K562 (cell line): ENCODE data around the gene FCSK. TPM values are rescaled to one million over a fixed set of nuclear protein-coding genes. Genes with fewer than 3 reads are reported as not detected.

Experiments
- ARHGAP35 ChIP-seq: fragments of 450-650 bp; IDR thresholded peaks from 2 replicates; pipeline ENCODE4 v1.6.1; 2018; ENCODE audit not compliant: partially characterized antibody
- DACH1 ChIP-seq: fragments of 450-650 bp; IDR thresholded peaks from 2 replicates; pipeline ENCODE4 v1.6.1; 2018; ENCODE audit not compliant: partially characterized antibody
- DMBX1 ChIP-seq: fragments of 250-450 bp; sonication (Bioruptor Pico); IDR thresholded peaks from 2 replicates; pipeline ENCODE4 v1.8.0; 2022; ENCODE audit warnings: inconsistent platforms, mild to moderate bottlenecking, moderate library complexity, borderline replicate concordance
- GTF2F1 ChIP-seq: IDR thresholded peaks from 2 replicates; pipeline ENCODE4 v1.6.1; 2011; ENCODE audit warnings: low read depth, low read length, improper control_type of control experiment
- HNRNPL ChIP-seq: fragments of 200-400 bp; formaldehyde crosslinking; IDR thresholded peaks from 2 replicates; pipeline ENCODE4 v1.6.1; 2017; ENCODE audit warnings: low read depth, mild to moderate bottlenecking, low read length
- MEF2A ChIP-seq: IDR thresholded peaks from 2 replicates; pipeline ENCODE4 v1.6.1; 2011; ENCODE audit warnings: low read depth, mild to moderate bottlenecking, low read length, moderate library complexity; ENCODE audit not compliant: control insufficient read depth
- MTA1 ChIP-seq: fragments of 450-650 bp; IDR thresholded peaks from 2 replicates; pipeline ENCODE4 v1.6.1; 2017; ENCODE audit warnings: borderline replicate concordance
- PHF8 ChIP-seq: fragments of 200-600 bp; sonication (generic); IDR thresholded peaks from 2 replicates; pipeline ENCODE4 v1.6.1; 2012; ENCODE audit warnings: mixed run types, mild to moderate bottlenecking, inconsistent platforms, low read length, moderate library complexity, borderline replicate concordance
- POLR2H ChIP-seq: IDR thresholded peaks from 2 replicates; pipeline ENCODE4 v1.6.1; 2016; ENCODE audit warnings: missing genetic modification characterization, low read depth, mild to moderate bottlenecking, control low read depth, missing compliant biosample characterization, moderate library complexity
- SNRNP70 ChIP-seq: fragments of 200-400 bp; formaldehyde crosslinking; optimal IDR thresholded peaks from 2 replicates; pipeline ENCODE3; 2017; ENCODE audit warnings: low read depth, low read length
- TCFL5 ChIP-seq: fragments of 250-450 bp; sonication (Bioruptor Pico); conservative IDR thresholded peaks from 2 replicates; pipeline ENCODE4 v1.6.1; 2021; ENCODE audit warnings: mild to moderate bottlenecking, moderate library complexity, matching md5 sums
- TGIF2 ChIP-seq: sonication (generic); formaldehyde crosslinking; IDR thresholded peaks from 2 replicates; pipeline ENCODE4 v1.8.1; 2022; ENCODE audit warnings: mild to moderate bottlenecking, missing genetic modification reagents, moderate library complexity
- ZC3H4 ChIP-seq: sonication (generic); formaldehyde crosslinking; IDR thresholded peaks from 2 replicates; pipeline ENCODE4 v1.9.0; 2021; ENCODE audit warnings: missing genetic modification reagents, borderline replicate concordance
- ZNF217 ChIP-seq: sonication (generic); formaldehyde crosslinking; IDR thresholded peaks from 2 replicates; pipeline ENCODE4 v1.8.0; 2022; ENCODE audit warnings: mild to moderate bottlenecking, missing genetic modification reagents
- ZNF551 ChIP-seq: fragments of 250-450 bp; sonication (Bioruptor Pico); IDR thresholded peaks from 2 replicates; pipeline ENCODE4 v1.5.0; 2021; ENCODE audit warnings: mild to moderate bottlenecking, moderate library complexity
- ZNF57 ChIP-seq: fragments of 450-650 bp; formaldehyde crosslinking; IDR thresholded peaks from 2 replicates; pipeline ENCODE4 v1.4.0; 2020; ENCODE audit warnings: mild to moderate bottlenecking, moderate library complexity
- ZNF584 ChIP-seq: fragments of 200-800 bp; sonication (Bioruptor generic); IDR thresholded peaks from 2 replicates; pipeline ENCODE4 v1.6.1; 2016; ENCODE audit warnings: low read depth, mild to moderate bottlenecking, missing genetic modification characterization, missing compliant biosample characterization
- ZNF766 ChIP-seq: fragments of 200-800 bp; sonication (Bioruptor generic); conservative IDR thresholded peaks from 2 replicates; pipeline ENCODE4 v1.6.1; 2016; ENCODE audit warnings: missing genetic modification characterization, missing compliant biosample characterization
- ZNF77 ChIP-seq: fragments of 250-450 bp; sonication (Bioruptor Pico); IDR thresholded peaks from 2 replicates; pipeline ENCODE4 v1.5.0; 2020
- polyA plus RNA-seq, 8 experiments: library from polyadenylated mRNA; depleted of rRNA in 4 of 8; stranded (reverse) in 5 of 8; unstranded in 3 of 8; fragments of >200 nt; fragmentation: Nextera tagmentation in 2 of 8; fragmentation: Illumina TruSeq in 1 of 8; extraction: Ambion mirVana in 2 of 8; extraction: Trizol in 1 of 8; gene quantifications; 2 replicates each; pipeline versions ENCODE4 v1.2.1 to v1.2.3, GENCODE V29; 2011 to 2014; ENCODE audit warnings: inconsistent platforms in 1 of 8, missing spikeins in 1 of 8
- total RNA-seq, 7 experiments: library from RNA; depleted of rRNA in 6 of 7; stranded (reverse); fragments of >200 nt in 6 of 7; fragmentation: Illumina TruSeq in 2 of 7; extraction: Trizol in 2 of 7; gene quantifications; 2 replicates each; pipeline versions ENCODE4 v1.2.1 to v1.2.3, GENCODE V29; 2011 to 2021; ENCODE audit warnings: low replicate concordance in 1 of 7
- TF ChIP-seq, protein P1 (sequence below): fragments of 450-650 bp; formaldehyde crosslinking; IDR thresholded peaks from 2 replicates; pipeline ENCODE4 v1.4.0; 2020; ENCODE audit warnings: mild to moderate bottlenecking, moderate library complexity
- TF ChIP-seq, protein P2 (sequence below): fragments of 450-650 bp; IDR thresholded peaks from 2 replicates; pipeline ENCODE4 v1.6.1; 2017; ENCODE audit warnings: antibody characterized with exemption
- TF ChIP-seq, protein P3 (sequence below): fragments of 250-450 bp; sonication (Bioruptor Pico); IDR thresholded peaks from 2 replicates; pipeline ENCODE4 v1.5.0; 2020; ENCODE audit warnings: mild to moderate bottlenecking
- TF ChIP-seq, protein P4 (sequence below), 3 experiments: IDR thresholded peaks in 2 of 3; conservative IDR thresholded peaks in 1 of 3; 2 replicates each; pipeline ENCODE4 v1.5.1; 2011 to 2012; ENCODE audit warnings: low read length in 3 of 3, mild to moderate bottlenecking in 3 of 3, control low read depth in 2 of 3, improper control_type of control experiment in 1 of 3, inconsistent platforms in 1 of 3, low read depth in 1 of 3, mixed read lengths in 1 of 3, moderate library complexity in 1 of 3; ENCODE audit not compliant: insufficient read depth in 2 of 3

Gene FCSK
- total and polyA plus RNA-seq, 9 of the 15 experiments (the other 6 are each of a cell fraction or from before 2014, with no cell fraction given) = 0.92 to 18.6 (median 8.3) TPM

DNA sequence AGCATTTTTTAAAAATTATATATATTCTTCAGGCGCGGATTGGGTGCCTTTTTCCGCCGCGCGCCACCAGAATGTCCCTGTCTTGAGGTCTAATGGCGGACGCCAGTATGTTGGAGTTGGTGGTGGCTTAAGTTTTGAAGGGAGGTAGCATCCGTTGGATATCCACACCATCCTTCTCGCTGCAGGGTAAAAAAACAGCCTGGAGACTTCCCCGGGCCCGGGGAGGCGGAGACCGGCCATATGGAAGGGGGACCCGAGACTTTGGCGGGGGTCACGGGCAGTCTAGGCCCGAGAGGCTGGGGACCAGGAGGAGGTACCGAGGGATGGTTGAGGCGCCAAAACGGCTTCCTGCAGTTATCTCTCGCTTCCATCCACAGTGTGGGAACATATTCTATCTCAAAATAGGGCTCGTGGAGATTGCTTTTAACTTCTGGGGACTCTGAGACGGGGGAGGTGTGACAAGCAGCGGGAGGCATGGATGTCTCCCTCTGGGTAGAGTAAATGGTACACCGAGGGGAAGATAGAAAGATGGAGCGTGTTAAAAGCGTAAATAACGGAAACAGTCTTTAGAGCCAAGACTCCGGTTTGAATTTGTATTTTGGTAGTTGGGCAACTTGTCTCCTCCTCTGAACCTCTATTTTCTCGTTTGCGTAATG, 69.5 kb downstream of the FCSK start, which contains the start of gene SF3B3 (continued):
- TF ChIP-seq MEF2A (no peak), PHF8 (peak; percentile 96), ZNF584 (CRISPR knock-in tag) (peak; percentile 73; the same call in 1 of the 2 replicates), DMBX1 (no peak), POLR2H (tag) (peak; percentile 96), ZNF217 (CRISPR knock-in tag) (no peak), GTF2F1 (no peak; the same call in 1 of the 2 replicates), ZNF77 (CRISPR knock-in tag) (no peak), ZNF57 (CRISPR knock-in tag) (no peak), TGIF2 (CRISPR knock-in tag) (no peak), MTA1 (no peak), SNRNP70 (no peak), DACH1 (no peak), TCFL5 (no peak), ZNF766 (CRISPR knock-in tag) (peak; percentile 16; the same call in 1 of the 2 replicates), ZC3H4 (CRISPR knock-in tag) (no peak), HNRNPL (no peak), ZNF551 (CRISPR knock-in tag) (no peak), ARHGAP35 (no peak)
- TF ChIP-seq, protein P1, sequence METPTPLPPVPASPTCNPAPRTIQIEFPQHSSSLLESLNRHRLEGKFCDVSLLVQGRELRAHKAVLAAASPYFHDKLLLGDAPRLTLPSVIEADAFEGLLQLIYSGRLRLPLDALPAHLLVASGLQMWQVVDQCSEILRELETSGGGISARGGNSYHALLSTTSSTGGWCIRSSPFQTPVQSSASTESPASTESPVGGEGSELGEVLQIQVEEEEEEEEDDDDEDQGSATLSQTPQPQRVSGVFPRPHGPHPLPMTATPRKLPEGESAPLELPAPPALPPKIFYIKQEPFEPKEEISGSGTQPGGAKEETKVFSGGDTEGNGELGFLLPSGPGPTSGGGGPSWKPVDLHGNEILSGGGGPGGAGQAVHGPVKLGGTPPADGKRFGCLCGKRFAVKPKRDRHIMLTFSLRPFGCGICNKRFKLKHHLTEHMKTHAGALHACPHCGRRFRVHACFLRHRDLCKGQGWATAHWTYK (CRISPR knock-in tag) = no peak
- TF ChIP-seq, protein P2, sequence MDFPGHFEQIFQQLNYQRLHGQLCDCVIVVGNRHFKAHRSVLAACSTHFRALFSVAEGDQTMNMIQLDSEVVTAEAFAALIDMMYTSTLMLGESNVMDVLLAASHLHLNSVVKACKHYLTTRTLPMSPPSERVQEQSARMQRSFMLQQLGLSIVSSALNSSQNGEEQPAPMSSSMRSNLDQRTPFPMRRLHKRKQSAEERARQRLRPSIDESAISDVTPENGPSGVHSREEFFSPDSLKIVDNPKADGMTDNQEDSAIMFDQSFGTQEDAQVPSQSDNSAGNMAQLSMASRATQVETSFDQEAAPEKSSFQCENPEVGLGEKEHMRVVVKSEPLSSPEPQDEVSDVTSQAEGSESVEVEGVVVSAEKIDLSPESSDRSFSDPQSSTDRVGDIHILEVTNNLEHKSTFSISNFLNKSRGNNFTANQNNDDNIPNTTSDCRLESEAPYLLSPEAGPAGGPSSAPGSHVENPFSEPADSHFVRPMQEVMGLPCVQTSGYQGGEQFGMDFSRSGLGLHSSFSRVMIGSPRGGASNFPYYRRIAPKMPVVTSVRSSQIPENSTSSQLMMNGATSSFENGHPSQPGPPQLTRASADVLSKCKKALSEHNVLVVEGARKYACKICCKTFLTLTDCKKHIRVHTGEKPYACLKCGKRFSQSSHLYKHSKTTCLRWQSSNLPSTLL = no peak
- TF ChIP-seq, protein P3, sequence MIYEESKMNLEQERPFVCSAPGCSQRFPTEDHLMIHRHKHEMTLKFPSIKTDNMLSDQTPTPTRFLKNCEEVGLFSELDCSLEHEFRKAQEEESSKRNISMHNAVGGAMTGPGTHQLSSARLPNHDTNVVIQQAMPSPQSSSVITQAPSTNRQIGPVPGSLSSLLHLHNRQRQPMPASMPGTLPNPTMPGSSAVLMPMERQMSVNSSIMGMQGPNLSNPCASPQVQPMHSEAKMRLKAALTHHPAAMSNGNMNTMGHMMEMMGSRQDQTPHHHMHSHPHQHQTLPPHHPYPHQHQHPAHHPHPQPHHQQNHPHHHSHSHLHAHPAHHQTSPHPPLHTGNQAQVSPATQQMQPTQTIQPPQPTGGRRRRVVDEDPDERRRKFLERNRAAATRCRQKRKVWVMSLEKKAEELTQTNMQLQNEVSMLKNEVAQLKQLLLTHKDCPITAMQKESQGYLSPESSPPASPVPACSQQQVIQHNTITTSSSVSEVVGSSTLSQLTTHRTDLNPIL (CRISPR knock-in tag) = no peak
- TF ChIP-seq, protein P4, sequence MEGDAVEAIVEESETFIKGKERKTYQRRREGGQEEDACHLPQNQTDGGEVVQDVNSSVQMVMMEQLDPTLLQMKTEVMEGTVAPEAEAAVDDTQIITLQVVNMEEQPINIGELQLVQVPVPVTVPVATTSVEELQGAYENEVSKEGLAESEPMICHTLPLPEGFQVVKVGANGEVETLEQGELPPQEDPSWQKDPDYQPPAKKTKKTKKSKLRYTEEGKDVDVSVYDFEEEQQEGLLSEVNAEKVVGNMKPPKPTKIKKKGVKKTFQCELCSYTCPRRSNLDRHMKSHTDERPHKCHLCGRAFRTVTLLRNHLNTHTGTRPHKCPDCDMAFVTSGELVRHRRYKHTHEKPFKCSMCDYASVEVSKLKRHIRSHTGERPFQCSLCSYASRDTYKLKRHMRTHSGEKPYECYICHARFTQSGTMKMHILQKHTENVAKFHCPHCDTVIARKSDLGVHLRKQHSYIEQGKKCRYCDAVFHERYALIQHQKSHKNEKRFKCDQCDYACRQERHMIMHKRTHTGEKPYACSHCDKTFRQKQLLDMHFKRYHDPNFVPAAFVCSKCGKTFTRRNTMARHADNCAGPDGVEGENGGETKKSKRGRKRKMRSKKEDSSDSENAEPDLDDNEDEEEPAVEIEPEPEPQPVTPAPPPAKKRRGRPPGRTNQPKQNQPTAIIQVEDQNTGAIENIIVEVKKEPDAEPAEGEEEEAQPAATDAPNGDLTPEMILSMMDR (IDR thresholded peaks at IDR 0.05 in 2 of 3, conservative IDR thresholded peaks at IDR 0.05 in 1 of 3; ENCODE audit: insufficient read depth in 2 of 3, low read depth in 1 of 3, low read length in 3 of 3) = no peak
